SH-SY5Y (cell line): ENCODE results near the gene SULT1C2.

Source experiments
- GATA2 ChIP-seq: IDR thresholded peaks from 2 replicates; pipeline ENCODE4 v1.6.1; 2011; ENCODE audit warnings: mild to moderate bottlenecking, low read depth, low read length
- GATA3 ChIP-seq: IDR thresholded peaks from 2 replicates; pipeline ENCODE4 v1.6.1; 2011; ENCODE audit warnings: low read depth, mild to moderate bottlenecking, low read length, moderate library complexity

DNA sequence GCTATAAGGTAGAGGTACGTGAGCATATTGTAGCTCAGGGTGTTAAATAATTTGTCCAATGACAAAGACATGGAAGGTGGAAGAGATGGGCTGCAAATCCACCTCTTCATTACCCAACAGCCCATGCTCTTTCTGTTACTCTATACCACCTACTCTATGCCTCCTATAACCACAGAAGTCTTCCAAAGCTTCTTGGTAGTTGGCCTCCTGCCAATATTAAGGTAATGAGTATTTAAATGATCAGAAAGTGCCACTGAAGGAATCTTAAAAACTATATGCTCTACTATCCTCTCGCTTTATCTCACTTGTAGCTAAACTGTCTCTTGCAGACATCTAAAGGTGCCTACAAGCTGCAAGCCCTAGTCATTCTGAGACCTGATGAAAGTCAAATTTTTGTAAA, 41.1 kb downstream of the SULT1C2 start:
- TF ChIP-seq GATA3 (no peak), GATA2 (no peak)
